ENCODE results near the gene AHI1. TPM values are rescaled to one million over a fixed set of nuclear protein-coding genes. Genes with fewer than 3 reads are reported as not detected.
"Not testable (repeated sequence)": the region's sequence is repeated elsewhere in the genome, so short reads cannot be mapped to it uniquely, and the experiment has no call there.

AHI1 gene
- total RNA-seq, 1 donor from 2014 or later: 21.0 TPM

DNA sequence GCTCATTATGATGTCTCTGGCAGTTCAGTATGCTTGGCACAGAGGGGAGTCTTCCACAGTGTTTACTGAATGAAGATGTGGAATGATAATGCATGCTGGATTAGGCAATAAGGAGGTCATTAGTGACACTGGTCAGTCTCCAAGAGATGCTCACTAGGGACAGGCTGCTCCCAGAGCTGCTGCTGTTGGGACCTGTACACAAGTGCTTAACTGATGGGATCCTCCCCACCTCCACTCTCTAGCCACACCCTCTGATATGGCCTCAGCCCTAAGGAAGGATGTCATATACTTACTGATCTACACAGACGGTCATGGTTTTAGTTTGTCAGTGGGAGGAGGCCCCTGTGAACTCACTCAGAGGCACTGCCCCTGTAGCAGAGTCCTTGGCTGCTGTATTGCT lies 243.1 kb downstream of the AHI1 start:
- intact Hi-C loops (cut with micrococcal nuclease): no loop called here
- no peak overlapping the region for H3K4me3 Mint-ChIP-seq
- no peaks in the 10 kb centered on the region for H3K9me3 Mint-ChIP-seq
- TF ChIP-seq, protein P1, sequence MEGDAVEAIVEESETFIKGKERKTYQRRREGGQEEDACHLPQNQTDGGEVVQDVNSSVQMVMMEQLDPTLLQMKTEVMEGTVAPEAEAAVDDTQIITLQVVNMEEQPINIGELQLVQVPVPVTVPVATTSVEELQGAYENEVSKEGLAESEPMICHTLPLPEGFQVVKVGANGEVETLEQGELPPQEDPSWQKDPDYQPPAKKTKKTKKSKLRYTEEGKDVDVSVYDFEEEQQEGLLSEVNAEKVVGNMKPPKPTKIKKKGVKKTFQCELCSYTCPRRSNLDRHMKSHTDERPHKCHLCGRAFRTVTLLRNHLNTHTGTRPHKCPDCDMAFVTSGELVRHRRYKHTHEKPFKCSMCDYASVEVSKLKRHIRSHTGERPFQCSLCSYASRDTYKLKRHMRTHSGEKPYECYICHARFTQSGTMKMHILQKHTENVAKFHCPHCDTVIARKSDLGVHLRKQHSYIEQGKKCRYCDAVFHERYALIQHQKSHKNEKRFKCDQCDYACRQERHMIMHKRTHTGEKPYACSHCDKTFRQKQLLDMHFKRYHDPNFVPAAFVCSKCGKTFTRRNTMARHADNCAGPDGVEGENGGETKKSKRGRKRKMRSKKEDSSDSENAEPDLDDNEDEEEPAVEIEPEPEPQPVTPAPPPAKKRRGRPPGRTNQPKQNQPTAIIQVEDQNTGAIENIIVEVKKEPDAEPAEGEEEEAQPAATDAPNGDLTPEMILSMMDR (IDR thresholded peaks at IDR 0.05): no peak
- H3K4me1 Mint-ChIP-seq: peaks cover 16% of the 10 kb centered on the region
- ChIA-PET CTCF (no interaction called here), POLR2A (no interaction called here)
- no peak for ATAC-seq (ENCODE audit: low read depth)
- H3K27me3 Mint-ChIP-seq: no peaks in the 10 kb centered on the region
- H3K36me3 Mint-ChIP-seq (ENCODE audit: low read depth): no peaks in the 10 kb centered on the region
- DNase-seq: no peak
- H3K27ac Mint-ChIP-seq: no peak overlapping the region

DNA sequence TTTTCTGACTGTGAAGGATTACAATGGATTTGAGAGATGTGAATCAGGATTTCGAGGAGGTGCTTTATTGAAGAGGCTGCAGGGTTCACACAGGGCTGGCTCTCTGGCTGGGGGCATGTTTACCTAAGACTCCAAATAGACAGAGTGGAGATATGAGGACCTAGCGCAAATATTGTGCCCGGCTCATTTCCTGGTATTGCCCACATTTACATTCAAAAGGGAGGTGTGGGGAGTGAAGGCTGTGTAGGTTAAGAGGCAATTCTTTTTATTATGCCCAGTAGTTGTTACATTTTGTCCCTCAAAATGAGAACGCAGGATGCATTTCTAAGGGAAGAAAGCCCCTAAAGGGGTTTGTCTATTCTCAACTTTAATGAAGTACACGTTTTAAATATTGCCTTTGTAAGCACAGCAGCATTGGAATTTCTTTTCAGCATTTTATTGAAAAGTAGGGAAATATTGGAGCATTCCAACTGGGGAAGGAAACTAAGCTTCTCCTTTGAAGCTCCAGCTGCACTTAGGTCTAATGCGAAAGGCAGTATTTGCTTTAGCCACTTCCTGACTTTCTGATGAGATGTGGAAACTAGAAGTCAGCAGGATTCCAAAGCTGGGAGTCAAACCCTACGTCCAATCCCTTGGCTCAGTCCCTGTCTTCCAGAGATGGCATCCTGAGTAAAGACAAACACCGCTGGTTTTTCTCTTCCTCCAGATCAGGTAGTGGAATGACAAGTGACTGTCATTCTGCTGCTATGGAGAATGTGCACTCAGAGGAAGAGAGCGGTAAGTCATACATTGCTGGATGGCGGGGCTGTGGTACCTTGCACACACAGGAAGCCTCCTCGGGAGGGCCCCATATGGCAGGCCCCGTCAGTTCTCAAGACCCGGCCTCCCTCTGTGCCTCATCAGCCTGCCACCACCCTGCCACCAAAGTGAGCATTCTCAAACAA lies 245.8 kb downstream of the AHI1 start:
- intact Hi-C loops (cut with micrococcal nuclease): no loop called here
- H3K9me3 Mint-ChIP-seq: no peaks in the 10 kb centered on the region
- ATAC-seq (ENCODE audit: low read depth) (no peak), DNase-seq (no peak)
- peaks cover 19% of the 10 kb centered on the region for H3K4me1 Mint-ChIP-seq
- H3K4me3 Mint-ChIP-seq: no peak overlapping the region
- H3K27ac Mint-ChIP-seq: no peak overlapping the region
- H3K27me3 Mint-ChIP-seq: no peaks in the 10 kb centered on the region
- no peaks in the 10 kb centered on the region for H3K36me3 Mint-ChIP-seq (ENCODE audit: low read depth)
- POLR2A ChIA-PET: no interaction called here
- CTCF ChIA-PET: no interaction called here
- TF ChIP-seq, protein P1 (IDR thresholded peaks at IDR 0.05): no peak

DNA sequence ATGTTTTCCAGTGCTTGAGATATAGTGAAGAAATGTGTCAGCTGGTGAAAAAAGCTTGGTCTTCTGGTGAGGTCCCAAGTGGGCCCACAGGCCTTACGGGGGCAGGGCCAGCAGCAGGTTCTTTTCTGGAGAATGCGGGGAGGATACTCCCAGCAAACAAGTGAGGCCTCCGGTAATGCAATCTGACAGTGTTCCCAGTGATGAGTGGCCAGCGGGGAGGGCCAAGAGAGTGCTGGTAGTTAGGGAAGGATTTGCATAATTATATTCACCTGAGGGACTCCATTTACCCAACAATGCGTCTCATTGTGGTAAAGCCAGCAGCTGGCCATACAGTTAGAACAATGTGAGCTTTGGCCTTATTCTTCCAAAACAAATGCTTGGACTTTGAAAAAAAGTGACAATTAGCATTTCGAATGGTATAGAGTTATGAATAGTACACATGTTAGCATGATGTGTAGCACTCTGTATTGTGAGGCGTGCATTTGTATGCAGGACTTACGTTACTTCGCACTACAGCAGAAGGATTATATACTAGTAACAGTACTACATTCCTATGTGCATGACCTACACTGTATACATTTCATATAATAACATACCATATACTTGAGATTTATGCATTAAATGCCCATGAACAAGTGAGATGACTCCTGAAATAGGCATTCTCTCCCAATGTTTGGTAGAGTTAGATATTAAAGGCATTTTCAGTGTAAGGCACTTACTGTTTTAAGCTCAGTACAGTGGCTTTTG lies 246.6 kb downstream of the AHI1 start:
- H3K36me3 Mint-ChIP-seq (ENCODE audit: low read depth): no peaks in the 10 kb centered on the region
- H3K9me3 Mint-ChIP-seq: no peaks in the 10 kb centered on the region
- CTCF ChIA-PET: no interaction called here
- DNase-seq: no peak
- H3K27me3 Mint-ChIP-seq: no peaks in the 10 kb centered on the region
- intact Hi-C loops (cut with micrococcal nuclease): no loop called here
- TF ChIP-seq, protein P1 (IDR thresholded peaks at IDR 0.05): no peak
- peak overlapping the region; percentile 27 for H3K27ac Mint-ChIP-seq
- no peak overlapping the region for H3K4me3 Mint-ChIP-seq
- no peak for ATAC-seq (ENCODE audit: low read depth)
- POLR2A ChIA-PET: no interaction called here
- peaks cover 19% of the 10 kb centered on the region for H3K4me1 Mint-ChIP-seq

DNA sequence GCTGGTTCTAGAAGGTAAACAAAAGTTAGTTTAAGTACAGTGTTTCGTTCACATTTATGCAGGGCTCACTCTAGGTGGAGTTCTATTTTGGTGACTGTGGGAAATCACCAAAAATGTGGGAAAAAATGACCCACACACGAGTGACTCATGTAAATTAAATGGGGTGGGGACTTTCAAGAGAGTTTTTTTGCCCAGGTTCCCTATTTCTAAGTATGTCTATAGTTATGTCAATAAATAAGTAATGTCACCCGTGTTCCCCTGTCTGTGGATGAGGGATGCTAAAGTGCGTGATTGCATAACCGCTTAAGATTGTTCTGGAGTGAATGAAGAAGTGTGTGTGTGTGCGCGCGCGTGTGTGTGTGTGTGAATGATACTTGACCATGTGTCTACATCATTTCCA lies 247.3 kb downstream of the AHI1 start:
- POLR2A ChIA-PET: interaction anchor here (0.5 kb wide), 1 partner anchor 361 kb away, joined by 5 read pairs; no protein-coding TSS in a partner anchor
- DNase-seq (no peak), ATAC-seq (ENCODE audit: low read depth) (peak; percentile 77)
- CTCF ChIA-PET: no interaction called here
- Mint-ChIP-seq H3K36me3 (ENCODE audit: low read depth) (no peaks in the 10 kb centered on the region), H3K27ac (peak overlapping the region; percentile 57), H3K9me3 (no peaks in the 10 kb centered on the region), H3K4me1 (peaks cover 19% of the 10 kb centered on the region), H3K27me3 (no peaks in the 10 kb centered on the region), H3K4me3 (no peak overlapping the region)
- TF ChIP-seq, protein P1 (IDR thresholded peaks at IDR 0.05): no peak
- intact Hi-C loops (cut with micrococcal nuclease): no loop called here

DNA sequence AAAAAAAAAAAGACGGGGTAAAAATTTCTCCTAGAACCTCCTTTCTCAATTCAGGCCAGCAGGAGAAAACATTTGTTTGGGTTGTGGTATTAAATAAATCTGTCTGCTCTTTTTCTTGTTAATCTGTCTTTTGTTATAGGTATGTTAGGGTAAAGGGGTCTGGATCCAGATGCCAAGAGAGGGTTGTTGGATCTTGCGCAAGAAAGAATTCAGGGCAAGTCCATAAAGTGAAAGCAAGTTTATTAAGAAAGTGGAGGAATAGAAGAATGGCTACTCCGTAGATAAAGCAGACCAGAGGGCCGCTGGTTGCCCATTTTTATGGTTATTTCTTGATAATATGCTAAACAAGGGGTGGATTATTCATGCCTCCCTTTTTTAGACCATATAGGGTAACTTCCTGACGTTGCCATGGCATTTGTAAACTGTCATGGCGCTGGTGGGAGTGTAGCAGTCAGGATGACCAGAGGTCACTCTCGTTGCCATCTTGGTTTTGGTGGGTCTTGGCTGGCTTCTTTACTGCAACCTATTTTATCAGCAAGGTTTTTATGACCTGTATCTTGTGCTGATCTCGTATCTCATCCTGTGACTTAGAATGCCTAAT lies 251.0 kb downstream of the AHI1 start:
- POLR2A ChIA-PET; ATAC-seq (ENCODE audit: low read depth); CTCF ChIA-PET; H3K9me3 Mint-ChIP-seq; DNase-seq; H3K36me3 Mint-ChIP-seq (ENCODE audit: low read depth); intact Hi-C loops (cut with micrococcal nuclease); H3K4me3 Mint-ChIP-seq; H3K27me3 Mint-ChIP-seq; H3K27ac Mint-ChIP-seq: not testable (repeated sequence)
- peaks cover 19% of the 10 kb centered on the region for H3K4me1 Mint-ChIP-seq
